ENCODE measurements around the gene LCORL. TPM values are rescaled to one million over a fixed set of nuclear protein-coding genes. Genes with fewer than 3 reads are reported as not detected.

The LCORL gene
- total RNA-seq, 1 experiment from 2014 or later: 14.1 TPM

DNA sequence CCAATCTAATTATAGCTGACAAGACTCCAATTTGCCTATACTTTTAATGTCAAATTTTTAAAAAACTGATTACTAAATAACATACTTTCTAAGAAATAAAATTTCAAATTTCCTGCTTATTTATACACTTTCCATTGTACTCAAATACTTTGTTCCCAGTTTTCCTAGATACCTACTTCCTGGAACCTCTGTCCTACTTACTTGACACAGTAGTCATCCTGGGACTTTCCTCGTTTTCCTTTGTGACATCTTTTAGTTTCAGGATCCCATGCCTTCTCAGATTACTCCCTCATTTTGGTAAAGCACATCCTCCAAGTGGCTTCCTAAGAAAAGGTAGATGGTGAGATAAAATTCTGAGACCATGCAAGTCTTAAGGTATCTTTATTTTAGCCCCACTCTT, 226.8 kb downstream of the LCORL start:
- Mint-ChIP-seq H3K4me1 (ENCODE audit: insufficient read depth, unreplicated experiment) (no peaks in the 10 kb centered on the region), H3K27ac (ENCODE audit: low read depth, unreplicated experiment) (no peak overlapping the region), H3K4me3 (ENCODE audit: unreplicated experiment) (no peak overlapping the region), H3K9me3 (ENCODE audit: unreplicated experiment) (no peaks in the 10 kb centered on the region), H3K27me3 (ENCODE audit: insufficient read depth, unreplicated experiment) (no peaks in the 10 kb centered on the region), H3K36me3 (ENCODE audit: insufficient read depth, unreplicated experiment) (peaks cover 52% of the 10 kb centered on the region)
- no TSS peak for BruUV-seq (replicated peaks)
- no peak for DNase-seq (ENCODE audit: unreplicated experiment)
- intact Hi-C loops (cut with micrococcal nuclease): no loop called here
- TF ChIP-seq, protein P1, sequence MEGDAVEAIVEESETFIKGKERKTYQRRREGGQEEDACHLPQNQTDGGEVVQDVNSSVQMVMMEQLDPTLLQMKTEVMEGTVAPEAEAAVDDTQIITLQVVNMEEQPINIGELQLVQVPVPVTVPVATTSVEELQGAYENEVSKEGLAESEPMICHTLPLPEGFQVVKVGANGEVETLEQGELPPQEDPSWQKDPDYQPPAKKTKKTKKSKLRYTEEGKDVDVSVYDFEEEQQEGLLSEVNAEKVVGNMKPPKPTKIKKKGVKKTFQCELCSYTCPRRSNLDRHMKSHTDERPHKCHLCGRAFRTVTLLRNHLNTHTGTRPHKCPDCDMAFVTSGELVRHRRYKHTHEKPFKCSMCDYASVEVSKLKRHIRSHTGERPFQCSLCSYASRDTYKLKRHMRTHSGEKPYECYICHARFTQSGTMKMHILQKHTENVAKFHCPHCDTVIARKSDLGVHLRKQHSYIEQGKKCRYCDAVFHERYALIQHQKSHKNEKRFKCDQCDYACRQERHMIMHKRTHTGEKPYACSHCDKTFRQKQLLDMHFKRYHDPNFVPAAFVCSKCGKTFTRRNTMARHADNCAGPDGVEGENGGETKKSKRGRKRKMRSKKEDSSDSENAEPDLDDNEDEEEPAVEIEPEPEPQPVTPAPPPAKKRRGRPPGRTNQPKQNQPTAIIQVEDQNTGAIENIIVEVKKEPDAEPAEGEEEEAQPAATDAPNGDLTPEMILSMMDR (IDR thresholded peaks at IDR 0.05; ENCODE audit: unreplicated experiment): no peak
- ChIA-PET POLR2A (interaction anchor here (0.5 to 5.2 kb wide), 2 partner anchors 13 to 26 kb away, joined by 3 to 36 read pairs; partner anchors contain the start of genes DCAF16 and NCAPG), CTCF (interaction anchor here (2.0 kb wide), 1 partner anchor 11 kb away, joined by 5 read pairs; no protein-coding TSS in a partner anchor)

Other genes starting within 250 kb of the LCORL start
- gene FAM184B, start 240.1 kb downstream of the LCORL start, total RNA-seq (2022): not detected in 2 replicates
- gene DCAF16, start 211.0 kb downstream of the LCORL start, total RNA-seq (2022): 38.0 and 41.4 TPM in 2 replicates
- gene NCAPG, start 210.8 kb downstream of the LCORL start, total RNA-seq (2022): 23.2 and 38.6 TPM in 2 replicates

All from MCF 10A (cell line).